ENCODE data around the gene MON2.

Gene MON2

DNA sequence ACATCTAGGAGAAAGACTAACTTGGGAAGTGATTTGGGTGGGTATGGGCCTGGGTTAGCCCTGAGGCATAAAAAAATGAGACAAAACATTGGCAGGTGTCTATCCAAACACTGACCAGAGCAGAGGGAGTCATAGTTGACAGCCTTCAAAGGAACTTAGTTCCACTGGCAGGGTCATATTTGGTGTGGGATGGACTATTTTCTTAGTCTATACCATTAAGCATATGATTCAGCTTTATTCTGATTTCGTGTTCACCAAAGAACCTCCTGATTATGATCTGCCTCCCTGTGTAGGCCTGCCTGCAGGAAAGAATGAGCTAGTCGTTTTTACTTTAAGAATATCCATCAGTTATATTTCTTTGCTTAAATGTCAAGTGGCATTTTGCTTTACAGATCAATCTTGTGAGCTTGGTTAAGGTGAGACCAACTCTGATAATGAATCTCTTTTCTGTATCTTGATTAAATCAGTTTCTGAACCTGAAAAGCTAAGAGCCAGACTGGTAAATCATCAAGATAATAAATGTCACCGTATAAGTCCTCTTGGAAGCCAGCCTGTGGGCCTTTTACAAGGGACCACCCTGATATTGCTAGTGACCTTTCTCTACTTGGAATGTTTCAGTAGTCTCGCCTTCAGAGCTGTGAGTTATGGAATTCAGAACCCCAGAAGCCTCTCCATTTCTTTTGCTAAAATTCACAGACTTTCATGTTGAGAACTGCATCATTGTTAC lies 182.9 kb downstream of the MON2 start:
- no peak for ATAC-seq (ENCODE audit: low read depth)
- no peak for DNase-seq (ENCODE audit: low spot score in 2 of 2)
- no peak overlapping the region for H3K27ac Mint-ChIP-seq
- no peaks in the 10 kb centered on the region for H3K9me3 Mint-ChIP-seq
- H3K4me1 Mint-ChIP-seq = peaks cover 3% of the 10 kb centered on the region
- H3K27me3 Mint-ChIP-seq = peaks cover 6% of the 10 kb centered on the region
- H3K4me3 Mint-ChIP-seq = no peak overlapping the region
- no peaks in the 10 kb centered on the region for H3K36me3 Mint-ChIP-seq

Measured in memory B cell (primary cell).